C4-2B (cell line): ENCODE data around the gene TNFRSF12A.

Source experiments
- CTCF ChIP-seq: fragments of 450-650 bp; conservative IDR thresholded peaks from 2 replicates; pipeline ENCODE4 v1.5.1; 2017; ENCODE audit warnings: mild to moderate bottlenecking
- ZFX ChIP-seq: fragments of 450-650 bp; IDR thresholded peaks from 2 replicates; pipeline ENCODE4 v1.6.1; 2017

GRCh38 chr16:2980227-2981176, 39.7 kb upstream of the TNFRSF12A start, which contains the start of gene PKMYT1:
- no peak for TF ChIP-seq CTCF
- peak; percentile 80; the same call in 1 of the 2 replicates for TF ChIP-seq ZFX
